ENCODE data around the gene TSPAN9.

TSPAN9 gene

GRCh38 chr12:3187846-3188770 lies 110.9 kb downstream of the TSPAN9 start:
- DNase-seq (ENCODE audit: low read depth) = no peak

DNA sequence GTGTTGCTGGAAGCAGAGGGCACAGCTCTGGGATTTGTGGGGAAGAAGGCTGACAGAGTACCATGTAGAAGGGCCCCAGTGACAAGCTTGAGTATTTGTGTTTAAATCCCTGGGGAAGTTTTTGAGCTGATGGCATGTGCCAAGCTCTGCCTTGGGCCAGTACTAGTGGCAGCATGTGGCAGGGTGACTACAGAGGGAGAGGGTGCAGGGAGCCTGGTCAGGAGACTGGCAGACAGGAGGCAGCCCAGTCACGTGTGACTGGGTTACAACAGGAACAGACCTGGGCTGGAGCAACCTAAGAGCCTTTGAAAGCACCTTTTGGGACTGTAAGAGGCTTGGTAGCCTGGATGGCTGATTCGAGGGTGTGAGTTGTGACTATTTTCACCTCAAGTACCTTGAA lies 112.1 kb downstream of the TSPAN9 start:
- DNase-seq (ENCODE audit: low read depth) = no peak

DNA sequence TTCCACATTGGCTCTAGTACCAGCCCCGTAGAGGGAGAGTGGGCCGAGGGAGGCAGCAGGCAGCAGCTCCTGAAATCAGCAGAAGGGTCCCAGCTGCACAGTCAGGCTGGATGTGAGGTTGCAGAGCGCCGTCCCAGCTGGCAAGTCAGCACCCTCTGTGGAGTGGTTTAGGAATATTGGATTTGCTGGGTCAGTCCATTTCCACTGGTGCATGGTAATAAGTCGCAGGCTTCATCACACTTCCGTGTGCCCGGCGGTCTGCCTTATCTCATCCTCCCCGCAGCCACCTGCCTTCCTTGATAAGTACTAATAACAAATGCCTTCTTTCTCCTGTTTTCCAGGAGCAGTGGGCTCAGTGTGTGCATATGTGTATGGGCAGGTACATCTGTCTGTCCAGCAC lies 112.9 kb downstream of the TSPAN9 start:
- no peak for DNase-seq (ENCODE audit: low read depth)

DNA sequence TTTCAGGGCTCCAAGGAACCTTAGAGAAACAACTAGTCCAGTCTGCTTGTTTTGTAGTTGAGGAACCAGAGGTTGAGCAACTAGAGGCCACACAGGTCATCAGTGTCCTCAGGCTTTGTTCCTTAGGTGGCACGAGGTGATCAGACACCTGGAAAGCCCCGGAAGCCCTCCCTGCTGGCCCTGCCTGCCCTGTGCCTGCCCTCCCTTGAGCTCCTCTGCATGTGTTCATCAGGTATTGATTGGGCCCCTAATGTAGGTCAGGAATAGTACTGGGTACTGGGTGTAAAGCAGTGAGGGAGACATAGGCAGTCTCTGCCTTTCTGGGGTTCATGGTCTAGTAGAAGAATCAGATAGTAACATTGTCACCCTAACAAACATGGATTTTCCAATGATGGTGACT lies 114.3 kb downstream of the TSPAN9 start:
- DNase-seq (ENCODE audit: low read depth) = no peak

GRCh38 chr12:3192221-3192620 lies 115.0 kb downstream of the TSPAN9 start:
- no peak for DNase-seq (ENCODE audit: low read depth)

GRCh38 chr12:3193131-3193530 lies 116.0 kb downstream of the TSPAN9 start:
- DNase-seq (ENCODE audit: low read depth) = no peak

GRCh38 chr12:3193755-3194154 lies 116.6 kb downstream of the TSPAN9 start:
- no peak for DNase-seq (ENCODE audit: low read depth)

GRCh38 chr12:3195337-3195736 lies 118.2 kb downstream of the TSPAN9 start:
- DNase-seq (ENCODE audit: low read depth) = no peak

GRCh38 chr12:3195859-3196483 lies 118.8 kb downstream of the TSPAN9 start:
- DNase-seq (ENCODE audit: low read depth) = no peak

DNA sequence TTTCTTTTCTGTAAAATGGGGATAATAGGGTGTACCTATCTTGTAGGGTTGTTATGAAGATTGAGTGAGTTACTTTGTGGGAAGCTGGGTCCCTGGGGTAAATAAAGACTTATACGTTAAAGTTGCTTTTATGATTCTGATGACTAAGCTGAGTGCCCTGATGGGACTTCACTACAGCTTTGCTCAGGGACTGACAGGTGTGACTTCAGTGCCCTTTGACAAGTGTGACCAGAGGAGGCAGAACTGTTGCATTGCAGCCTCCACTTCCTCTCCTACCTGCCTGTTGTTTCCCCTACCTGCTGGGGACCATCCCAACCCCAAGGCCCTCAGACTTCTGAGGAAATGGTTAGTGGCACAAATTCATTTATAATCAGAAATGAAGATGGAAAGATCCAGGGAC lies 119.3 kb downstream of the TSPAN9 start:
- DNase-seq (ENCODE audit: low read depth) = no peak

DNA sequence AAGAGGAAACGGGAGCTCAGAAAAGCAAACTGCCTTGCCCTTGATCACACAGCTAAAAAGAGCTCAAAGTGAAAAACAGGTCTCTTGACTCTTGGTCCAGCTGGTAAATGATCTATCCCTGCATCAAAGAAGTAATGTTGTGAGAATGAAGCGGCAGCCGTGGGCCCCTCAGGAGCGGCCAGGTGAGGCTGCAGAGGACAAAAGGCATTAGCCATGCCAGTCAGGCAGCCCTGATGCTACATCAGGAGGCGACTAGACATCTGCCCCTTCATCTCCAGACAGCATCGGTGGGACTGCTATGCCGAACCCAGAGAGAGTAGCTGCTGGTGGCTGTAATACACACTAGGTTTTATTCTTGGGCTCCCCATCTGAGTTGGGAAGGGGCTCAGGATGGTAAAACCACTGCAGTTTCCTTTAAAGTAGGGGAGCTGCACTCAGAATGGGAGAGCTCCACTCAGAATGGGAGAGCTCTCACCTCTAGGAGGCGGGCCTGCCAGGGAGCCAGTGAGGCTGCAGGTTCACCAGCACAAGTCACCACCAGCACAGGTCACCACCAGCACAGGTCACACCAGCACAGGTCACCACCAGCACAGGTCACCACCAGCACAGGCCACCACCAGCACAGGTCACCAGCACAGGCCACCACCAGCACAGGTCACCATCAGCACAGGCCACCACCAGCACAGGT lies 120.1 kb downstream of the TSPAN9 start:
- DNase-seq (ENCODE audit: low read depth) = no peak

DNA sequence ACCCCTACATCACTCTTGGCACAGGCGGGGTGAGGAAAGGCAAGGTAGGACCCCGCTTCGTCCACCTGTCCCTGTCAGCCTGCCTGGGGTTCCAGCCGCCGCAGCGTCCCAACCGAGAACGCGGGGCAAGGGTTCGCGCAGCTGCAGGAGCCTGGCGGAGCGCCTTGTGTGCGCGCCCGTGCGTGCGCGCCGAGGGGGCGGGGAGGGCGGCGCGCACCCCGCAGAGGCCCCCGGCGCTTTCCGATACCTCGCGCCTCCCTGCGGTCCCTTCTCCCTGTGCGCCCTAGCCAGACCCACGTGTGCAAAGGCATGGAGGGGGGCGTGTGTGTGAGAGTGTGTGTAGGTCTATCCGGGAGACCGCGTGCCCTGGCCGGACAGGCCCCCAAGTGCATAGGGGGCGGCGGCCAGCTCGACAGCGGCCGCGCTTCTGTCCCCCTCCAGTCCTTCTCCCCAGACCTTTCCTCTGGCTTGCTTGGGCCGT lies 122.4 kb downstream of the TSPAN9 start:
- peak; percentile 36 for DNase-seq (ENCODE audit: low read depth)

DNA sequence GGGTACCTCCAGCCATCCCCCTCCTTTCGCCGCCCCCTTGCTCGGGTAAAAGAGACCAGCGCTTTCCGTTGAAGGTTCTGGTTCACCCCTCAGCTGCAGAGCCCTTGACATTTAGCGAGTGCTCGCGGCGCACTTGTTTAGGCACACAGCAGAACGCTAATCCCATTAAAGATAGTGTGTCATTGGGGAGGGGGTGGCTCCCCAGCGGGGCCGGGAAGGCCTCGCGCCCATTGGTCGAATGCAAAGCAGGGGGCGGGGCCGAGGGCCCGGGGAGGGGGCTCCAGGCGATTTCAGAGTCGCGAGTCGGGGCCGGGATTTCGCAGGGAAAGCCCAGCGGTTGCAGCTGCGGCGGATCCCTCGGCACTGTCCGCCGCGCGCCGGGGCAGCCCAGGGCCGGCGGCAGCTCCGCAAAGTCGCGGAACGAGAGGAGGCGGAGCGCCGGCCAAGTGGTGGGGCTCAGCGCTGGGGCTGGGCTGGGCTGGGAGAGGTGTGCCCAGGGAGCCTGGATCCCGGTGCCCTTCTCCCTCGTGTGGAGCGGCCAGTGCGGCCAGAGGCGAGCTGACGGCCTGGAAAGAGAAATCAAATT lies 122.9 kb downstream of the TSPAN9 start:
- DNase-seq (ENCODE audit: low read depth) = peak; percentile 57

DNA sequence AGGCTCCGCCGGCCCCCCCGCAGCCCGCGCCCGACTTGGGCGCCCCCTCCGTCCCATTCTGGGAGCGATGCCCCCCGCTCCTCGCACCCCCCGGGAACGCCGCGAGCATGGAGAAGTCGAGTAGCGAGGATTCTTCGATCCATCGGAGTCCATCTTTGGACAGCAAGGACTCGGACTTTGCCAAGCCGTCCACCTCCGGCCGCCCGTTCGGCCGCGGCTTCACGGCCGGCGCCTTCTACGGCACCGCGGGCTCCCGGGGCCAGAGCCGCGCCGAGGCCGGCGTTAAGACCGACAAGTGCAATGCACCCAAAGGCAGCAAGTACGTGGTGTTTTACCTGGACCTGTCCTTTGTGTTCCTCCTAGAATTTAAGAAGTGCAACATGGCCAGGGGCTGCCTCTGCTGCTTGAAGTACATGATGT lies 123.6 kb downstream of the TSPAN9 start:
- no peak for DNase-seq (ENCODE audit: low read depth)

DNA sequence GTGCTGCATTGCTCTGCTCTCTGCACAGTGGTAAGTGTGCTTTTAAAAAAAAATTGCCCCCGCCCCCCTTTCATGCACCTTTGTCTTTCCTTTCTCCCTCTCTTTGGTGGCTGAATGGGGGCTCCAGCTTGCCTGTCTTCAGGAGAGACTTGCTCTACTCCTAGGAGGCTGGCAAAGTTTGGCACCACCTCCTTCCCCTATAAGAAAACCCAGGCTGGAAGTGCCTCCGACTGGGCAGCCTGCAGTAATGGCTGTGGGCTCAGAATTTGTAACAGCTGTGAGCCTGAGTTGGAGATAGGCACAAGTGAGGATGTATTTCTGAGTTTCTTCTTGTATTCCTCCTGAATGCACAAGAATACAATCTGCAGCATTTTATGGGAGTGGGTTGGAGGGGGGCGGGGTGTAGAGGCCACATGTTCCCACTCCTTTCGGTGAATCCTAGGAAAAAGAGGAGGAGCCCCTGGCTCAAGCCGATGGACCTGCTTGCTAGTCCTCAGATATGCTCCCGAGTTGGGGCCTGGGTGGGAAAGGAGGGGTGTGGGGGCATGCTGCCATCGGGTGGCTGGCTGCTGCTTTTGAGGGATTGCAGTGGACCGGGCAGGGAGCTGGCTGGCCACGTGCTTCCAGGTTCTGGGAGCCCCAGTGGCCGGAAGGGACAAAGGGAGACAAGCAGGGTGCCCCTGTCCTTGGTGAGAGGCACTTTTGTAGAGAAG lies 124.3 kb downstream of the TSPAN9 start:
- DNase-seq (ENCODE audit: low read depth) = no peak

- DNase-seq (ENCODE audit: low read depth) = no peak
Observed at GRCh38 chr12:3202096-3202495, 124.9 kb downstream of the TSPAN9 start.

DNA sequence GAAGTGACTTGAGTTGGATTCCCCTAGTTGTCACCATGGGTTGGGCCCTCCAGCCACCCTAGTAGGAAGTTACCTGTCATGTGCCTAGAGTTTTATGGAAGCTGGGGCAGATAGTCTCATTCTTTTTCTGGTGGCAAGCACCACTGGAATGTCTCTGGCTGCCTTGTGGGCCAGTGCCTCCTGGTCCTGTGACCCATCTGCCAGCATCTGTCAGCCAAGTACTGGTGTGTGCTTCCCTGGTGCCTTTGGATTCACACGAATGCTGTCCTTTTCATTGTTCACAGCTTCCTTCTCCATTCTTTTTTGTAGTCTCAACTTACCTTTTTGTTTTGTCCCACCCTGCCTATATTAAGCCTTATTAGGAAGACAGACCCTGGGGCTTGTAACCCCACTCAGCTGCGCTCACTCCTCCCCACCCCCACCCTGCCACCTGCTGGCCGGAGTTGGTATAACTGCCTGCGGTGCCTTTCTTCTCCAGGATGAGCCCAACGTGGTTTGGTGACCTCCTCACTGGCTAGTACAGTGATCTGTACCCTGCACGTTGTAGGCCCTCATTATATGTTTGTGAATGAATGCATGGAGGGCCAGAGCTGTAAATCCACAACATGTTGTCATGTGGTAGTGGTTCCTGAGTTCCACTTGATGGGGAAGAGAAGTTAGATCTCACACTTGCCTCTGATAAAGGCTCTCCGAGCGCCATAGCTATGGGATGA lies 125.7 kb downstream of the TSPAN9 start:
- peak; percentile 55 for DNase-seq (ENCODE audit: low read depth)

DNA sequence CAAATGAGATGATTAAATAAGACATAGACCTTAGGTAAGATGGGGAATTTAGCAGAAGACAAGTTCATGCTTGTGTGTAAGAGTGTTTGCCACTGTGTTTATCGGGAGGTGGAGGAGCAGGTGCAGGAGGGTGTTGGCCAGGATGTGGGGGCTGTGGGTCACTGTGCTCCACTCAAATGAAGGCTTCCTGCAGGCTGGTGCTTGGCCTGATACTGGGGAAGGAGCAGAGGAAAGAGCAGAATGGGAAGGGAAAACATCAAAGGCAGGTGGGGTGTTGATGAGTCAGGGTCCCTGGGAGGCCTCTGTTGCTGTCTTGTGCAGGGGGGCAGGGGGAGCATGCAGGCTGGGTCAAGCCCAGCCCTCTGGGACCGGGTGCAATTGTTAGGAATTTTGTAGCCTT lies 126.5 kb downstream of the TSPAN9 start:
- no peak for DNase-seq (ENCODE audit: low read depth)

GRCh38 chr12:3204143-3204542 lies 127.0 kb downstream of the TSPAN9 start:
- no peak for DNase-seq (ENCODE audit: low read depth)

DNA sequence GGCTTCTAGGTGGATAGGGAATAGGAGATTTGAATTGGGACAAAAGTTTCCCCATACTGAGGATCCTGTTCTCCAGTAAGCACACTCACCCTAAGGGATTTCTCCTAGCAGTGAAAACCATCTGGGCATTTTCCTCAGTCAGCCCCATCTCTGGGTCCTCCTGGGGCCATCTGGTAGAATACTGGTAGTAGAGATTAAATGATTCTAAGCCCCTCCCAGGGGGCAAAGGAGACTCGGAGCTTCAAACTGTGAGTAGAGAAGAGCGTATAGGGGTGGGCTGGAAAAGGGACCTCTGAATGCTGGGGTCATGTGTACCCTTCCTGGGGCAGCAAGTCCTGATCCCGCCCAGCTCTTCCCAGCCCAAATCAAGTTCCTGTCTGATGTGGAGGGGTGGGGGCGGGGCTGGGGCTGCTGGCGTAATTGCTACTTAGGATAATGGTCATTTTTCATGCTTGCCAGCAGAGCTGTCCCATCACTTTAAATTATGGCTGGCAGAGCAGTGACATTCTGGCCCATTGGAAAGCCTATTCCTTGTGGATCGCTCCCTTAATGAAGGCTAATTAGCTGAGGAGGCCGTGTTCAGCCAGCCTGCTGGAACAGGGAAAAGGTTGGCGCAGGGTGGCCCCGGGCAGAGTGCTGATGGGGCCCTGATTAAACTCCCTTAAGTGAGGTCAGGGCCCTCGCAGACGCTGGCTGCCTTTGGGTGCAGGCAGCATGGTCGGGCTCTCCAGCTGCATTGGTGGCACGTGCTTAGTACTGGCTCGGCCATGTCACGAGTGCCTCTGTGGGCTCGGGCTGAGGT lies 127.8 kb downstream of the TSPAN9 start:
- no peak for DNase-seq (ENCODE audit: low read depth)
